AML-193 (cell line): Measurements from ENCODE around the gene SORCS2.

Experiments
- DNase-seq, 2 experiments: peaks; one replicate each; lab custom pipeline; 2025; lab: John Stamatoyannopoulos, UW

Gene SORCS2

DNA sequence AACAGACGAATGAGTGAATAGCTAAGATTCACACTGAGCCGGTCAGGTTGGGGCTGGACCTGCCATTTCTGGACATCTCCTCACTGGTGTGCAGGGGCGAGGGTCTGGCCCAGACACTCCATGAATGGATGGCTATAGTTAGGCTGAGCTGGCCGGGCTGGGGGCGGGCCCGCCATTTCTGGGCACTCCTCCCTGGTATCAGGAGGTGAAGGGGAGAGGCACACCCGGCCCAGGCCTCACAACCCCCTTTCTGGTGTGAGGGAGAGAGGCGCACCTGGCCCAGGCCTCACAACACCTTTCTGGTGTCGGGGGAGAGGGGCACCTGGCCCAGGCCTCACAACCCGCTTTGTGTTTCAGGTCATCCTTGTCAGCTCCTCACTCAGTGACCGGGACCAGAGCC lies 445.6 kb downstream of the SORCS2 start:
- no peak for DNase-seq

DNA sequence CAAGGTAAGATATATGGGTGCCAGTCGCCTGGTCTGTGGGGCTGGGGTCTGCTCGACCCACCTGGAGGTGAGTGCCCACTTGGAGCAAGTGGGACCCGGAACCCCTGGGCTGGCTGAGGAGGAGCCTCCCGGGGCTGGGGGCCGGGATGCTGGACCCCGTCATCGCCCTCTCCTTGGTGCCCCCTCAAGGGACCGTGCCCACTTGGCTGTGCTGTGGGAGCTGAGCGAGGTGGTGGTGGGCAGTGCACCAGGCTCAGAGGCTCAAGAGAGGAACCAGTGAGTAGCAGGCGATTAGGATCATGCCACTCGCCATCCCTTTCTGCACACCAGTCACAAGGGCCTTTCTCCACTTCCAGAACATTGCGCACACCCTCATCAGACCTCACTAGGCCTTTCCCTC lies 446.2 kb downstream of the SORCS2 start:
- no peak for DNase-seq

DNA sequence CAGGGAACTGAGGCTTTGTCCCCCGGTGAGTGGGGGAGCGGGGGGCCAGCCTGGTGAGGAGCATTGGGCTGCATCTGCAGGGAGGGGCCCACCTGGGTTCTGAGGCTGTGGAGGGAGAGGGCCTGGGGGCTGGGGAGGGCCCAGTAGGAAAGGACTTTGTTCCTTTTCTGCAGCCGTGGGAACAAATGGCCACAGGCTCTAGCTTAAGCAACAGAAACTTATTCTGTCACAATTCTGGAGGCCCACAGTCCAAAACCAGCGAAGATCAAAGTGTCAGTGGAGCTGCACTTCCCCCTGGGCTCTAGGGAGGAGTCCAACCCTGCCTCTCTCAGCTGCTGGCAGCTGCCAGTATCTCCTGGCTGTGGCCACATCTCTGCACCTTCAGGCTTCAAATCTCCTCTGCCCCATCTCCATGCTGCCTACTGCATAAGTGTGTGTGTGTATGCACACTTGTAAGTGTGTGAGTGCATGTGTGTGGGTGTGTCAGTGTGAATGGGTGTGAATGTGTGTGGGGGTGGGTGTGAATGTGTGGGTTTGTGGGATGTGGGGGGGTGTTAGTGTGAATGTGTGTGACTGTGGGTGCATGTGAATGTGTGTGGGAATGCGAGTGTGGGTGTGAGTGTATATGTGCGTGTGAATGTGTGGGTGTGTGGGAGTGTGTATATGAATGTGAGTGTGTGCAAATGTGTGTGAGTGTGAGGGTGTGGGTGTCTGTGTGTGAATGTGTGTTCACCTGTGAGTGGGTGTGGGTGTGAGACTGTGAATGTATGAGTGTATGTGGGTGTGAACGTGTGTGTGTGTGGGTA lies 446.8 kb downstream of the SORCS2 start:
- DNase-seq: peak; percentile 0

DNA sequence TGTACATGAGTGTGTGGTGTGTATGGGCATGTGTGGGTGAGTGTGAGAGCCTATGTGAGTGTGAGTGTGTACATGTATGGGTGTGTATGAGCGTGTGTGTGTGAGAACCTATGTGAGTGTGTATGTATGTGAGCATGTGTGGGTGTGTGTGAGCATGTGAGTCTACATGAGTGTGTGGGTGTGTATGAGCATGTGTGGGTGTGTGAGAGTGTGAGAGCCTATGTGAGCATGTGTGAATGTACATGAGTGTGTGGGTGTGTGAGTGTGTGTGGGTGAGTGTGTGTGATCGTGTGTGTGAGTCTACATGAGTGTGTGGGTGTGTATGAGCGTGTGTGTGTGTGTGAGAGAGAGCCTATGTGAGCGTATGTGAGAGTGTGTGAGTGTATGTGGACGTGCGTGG lies 447.8 kb downstream of the SORCS2 start:
- DNase-seq: no peak

DNA sequence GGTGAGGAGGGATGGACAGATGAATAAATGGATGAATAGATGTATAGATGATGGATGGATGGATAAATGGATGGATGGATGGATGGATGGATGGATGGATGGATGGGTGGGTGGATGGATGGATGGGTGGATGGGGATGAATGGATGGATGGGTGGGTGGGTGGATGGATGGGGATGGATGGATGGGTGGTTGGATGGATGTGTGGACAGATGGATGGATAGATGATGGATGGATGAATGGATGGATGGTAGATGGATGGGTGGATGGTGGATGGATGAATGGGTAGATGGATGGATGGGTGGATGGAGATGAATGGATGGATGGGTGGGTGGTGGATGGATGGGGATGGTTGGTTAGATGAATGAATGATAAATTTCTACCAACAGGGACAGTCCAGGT lies 449.4 kb downstream of the SORCS2 start:
- DNase-seq: no peak

DNA sequence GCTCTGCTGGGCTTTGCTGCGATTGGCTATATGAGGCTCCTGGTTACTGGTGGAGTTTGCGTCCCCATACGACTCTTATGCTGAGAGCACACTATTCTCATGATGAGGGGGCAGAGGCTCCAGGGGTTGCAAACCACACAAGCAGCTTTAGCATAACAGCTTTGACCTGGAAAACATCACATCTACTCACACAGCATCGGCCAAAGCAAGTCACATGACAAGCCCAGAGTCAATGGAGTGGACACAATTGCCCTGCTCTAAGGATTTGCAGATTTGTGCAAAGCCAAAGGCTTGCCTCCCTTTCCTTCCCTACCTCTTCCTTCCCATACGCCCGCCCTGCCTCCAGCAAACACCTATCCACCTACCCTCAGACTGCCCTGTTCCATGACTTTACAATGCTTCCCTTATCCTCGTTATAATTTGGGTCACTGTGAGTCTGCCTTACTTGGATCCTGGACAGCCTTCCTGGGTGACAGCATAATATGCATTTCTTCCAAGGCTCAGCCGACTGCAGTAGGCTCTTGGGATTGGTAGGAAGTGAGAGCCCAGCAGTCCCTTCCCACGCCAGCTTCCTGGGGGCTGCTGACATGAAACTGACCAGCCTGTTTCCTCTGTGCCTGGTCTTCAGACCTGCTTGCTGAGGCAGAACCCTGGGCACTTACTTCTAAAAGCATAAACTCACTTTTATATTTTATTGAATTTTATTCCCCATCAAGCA lies 450.6 kb downstream of the SORCS2 start:
- DNase-seq: no peak

DNA sequence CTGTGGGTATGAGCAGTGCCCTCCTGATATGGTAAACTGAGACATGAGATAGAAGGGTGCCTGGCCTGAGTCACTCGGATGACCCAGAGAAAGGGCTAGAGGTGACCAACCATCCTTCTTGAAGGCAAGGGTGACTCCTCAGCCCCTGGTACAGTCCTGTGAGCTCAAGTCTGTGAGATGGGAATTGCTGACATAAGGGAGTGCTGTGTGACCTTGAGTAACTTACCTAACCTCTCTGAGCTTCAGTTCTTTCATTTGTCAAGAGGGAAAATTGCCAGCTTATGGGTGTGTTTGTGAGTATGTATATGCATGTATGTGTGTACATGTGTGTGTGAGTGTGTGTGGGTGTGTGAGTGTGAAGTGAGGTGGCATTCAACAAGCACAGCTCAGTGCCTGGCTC lies 452.8 kb downstream of the SORCS2 start:
- DNase-seq: no peak

DNA sequence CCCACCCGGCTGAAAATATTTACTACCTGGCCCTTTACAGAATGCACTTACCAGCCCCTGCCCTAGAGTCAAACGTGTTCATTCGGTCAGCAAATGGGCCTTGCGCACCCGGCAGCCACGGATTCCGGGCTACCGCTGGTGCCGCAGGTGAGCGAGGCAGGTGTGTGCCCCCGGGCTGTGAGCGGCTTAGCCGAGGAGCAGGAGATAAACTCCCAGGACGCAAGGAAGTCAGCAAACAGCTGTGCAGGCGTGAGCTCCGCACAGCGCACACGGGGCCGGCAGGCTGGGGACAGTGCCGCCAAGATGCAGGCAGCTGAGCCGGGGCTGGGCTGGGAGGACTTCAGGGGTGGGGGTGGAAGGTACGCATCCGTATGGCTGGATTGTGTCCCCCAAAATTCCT lies 453.6 kb downstream of the SORCS2 start:
- DNase-seq: no peak

DNA sequence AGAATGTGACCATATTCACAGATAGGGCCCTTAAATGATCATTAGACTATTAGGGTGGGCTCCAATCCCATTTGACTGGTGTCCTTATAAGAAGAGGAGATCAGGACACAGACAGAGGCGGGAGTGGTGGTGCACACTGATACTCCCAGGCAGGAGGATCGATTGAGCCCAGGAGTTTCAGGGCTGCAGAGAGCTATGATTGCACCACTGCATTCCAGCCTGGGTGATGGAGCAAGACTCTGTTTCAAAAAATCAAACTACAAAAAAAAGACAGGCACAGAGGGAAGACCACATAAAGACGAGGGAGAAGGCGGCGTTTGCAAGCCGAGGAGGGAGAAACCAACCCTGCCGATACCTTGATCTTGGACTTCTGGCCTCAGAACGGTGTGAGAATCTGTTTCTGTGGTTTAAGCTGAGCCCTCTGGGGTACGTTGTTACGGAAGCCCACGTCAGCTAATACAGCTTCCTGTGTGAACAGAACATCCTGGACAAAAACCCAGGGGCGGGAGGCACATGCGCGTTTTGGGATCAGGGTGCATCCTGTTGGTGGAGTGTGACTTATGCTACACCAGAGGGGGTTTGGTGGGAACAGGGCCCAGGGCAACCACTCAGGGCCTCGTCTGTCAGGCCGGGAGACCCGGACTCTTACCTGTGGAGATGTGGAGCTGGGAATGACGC lies 454.2 kb downstream of the SORCS2 start:
- DNase-seq: no peak

DNA sequence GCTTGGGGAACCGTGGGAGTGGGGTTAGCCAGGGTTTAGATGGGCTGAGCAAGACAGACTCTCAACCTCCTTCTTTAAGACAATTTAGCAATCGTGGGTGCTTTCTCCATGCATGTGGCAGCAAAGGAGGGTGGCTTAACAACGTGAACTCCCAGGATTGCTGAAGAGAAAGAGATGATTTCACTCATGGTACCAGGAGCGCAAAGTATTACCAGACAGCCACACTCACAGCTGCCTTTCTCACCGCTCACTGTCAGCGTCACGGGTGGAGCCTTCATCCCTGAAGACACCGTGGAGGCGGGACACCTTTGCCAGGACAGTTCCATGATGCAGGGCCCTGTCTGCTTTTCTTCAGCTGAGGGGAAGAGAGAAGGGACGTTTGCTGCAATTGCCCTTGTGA lies 454.8 kb downstream of the SORCS2 start:
- DNase-seq: no peak

DNA sequence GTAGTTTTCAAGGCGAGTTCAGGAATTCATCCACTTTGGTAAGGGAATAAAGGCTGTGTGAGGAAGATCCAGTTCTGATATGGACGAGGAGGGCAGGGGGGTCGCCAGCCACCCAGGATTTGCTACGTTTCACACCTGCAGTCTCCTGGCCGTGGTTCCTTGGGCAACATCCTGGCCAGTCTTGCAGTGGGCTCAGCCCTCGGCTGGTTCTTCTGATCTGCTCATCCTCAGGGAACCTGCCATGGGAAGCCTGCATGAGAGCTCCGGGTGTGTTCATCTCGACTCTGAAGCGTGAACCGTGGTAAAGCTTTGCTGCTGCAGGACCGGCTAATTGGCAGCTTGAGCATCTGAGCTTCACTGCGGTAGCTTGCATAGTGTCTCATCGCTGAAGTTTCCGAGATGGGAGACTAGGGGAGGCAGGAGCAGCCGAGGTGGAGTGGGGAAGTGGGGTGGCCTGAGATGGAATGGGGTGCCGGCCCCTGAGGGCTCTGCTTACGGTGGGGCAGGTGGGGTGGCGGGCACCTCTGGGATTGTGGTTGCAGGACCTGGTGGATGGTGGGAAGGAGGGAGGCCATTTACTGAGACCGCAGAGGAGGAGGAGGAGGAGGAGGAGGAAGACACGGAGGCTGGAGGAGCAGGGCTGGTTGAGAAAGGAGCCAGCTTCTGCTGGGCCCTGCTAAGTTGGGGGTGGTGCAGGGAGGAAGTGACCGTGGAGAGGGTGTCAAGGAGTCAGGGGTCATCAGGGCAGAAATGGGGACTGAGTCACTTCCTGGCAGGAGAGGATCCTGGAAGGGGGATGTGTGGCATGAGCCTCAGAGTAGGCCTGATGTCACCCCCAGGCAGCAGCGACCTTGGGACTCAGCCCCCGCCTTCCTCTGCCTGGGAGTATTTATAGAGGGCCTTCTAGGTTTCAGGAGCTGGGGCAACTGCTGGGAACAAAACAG lies 455.5 kb downstream of the SORCS2 start:
- DNase-seq: peak; percentile 16

DNA sequence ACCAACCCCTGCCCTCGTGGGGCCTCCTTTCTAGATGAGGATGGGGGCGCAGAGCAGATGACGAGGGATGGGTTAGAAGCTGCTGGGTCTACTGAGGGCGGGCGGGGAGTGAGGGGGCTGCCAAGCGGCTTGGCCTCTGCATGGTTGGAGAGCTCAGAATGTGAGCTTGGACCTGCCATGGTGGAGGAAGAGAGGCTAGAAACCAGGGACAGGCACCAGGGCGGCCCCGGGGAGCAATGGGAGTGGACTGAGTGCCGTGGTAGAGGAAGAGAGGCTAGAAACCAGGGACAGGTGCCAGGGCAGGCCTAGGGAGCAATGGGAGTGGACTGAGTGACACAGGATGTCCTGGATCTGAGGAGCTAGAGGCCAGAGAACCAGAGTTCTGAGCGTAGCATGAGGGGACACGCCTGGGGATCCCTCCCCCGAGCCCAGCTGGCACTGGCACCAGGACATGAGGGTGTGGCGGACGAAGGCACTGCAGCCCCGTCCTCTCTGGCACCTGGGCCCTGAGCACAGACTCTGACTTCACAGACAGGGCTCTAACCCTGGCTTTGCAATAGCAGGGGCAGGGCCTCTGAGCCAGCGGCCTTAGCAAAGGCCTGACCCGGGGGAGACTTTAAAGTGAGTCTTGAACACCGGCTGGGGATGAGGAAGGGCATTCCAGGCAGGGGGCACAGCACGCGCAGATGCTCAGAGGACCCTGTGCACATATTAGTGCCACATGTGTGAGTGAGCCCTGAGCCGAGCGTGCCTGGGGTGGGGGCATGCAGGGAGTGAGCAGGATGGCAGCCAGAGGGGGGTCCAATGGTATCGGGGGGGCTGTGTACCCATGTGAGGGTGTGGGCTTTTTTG lies 456.4 kb downstream of the SORCS2 start:
- no peak for DNase-seq

DNA sequence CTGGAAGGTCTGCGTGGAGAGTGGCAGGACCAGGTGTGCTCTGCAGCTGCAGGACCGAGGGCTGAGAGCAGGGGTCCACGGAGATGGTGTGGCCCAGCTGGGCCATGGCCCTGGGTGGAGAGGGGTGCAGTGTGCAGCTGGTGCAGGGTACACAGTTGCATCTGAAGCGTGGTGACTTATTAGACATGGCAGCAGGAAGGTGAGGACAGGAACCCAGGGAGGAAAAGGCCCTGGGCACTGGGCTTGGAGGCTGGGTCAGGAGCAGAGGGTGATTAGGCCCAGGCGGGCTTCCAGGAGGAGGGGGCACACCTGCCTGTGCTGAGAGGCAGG lies 457.0 kb downstream of the SORCS2 start:
- DNase-seq: no peak

DNA sequence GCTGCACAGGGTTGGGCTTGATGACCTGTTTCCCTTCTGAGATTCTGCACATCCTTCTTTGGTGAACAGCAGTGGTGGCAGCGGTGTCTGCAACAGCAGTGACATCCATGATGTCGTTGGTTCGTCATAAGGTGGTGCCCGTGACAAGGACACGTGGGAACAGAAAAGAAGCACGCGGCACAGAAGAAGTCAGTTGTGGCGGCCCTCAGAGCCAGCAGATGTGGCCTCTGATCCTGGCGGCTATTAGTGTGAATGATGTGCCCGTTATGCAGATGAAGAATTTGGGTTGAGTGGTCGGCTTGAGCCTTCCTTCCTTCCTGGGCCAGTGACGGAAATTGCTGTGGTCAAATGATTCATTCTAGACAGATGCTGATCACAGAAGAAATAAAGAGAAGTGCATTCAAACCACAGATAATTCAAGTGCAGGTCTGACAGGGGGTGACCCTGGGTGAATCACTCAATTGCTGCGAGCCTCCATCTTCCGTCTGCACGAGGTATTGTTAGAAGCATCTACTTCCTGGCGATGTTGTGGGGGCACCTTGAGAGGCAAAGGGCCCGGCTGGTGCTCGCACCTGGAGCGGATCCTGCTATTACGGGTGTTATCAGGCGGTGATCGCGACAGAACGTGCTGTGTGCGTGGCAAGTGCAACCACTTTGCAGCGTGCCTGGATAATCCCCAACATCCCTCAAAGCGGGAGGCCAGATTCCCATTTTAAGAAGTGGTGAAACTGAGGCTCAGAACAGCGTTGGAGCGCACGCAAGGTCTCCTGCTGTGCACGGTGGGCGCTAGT lies 457.6 kb downstream of the SORCS2 start:
- peak; percentile 33 to 51 for DNase-seq

DNA sequence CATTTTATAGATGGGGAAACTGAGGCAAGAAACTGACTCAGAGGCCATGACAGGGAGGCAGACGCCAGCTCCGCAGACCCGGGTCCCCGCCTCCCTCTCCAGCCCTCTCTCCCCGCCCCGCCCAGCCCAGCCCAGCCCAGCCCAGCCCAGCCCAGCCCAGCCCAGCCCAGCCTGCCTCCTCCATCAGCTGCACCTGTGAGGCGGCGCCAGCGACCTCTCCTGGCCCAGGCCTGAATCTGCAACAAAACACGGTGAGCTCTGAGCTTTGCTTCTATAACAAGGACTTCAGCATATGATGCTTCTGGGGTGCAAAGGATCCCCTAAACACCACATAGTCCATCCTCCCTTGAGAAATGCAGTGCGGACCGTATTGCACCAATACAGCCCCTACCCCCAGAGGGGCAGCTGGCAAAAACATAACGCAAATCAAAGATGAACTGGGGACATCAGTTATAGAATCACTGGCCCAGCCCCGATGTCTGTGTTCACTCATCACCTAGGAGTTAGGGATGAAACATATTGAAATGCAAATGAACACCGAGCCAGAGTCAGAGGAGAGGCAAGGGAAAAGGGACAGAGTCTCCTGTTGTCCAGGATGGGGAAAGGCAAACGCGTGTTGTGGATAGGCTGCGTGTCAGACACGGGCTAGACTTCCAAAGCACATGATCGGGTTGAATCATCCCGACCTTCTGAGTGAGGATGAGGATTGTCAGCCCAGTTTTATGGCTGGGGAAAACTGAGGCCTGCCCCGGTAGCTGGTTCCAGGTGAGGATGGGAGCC lies 458.5 kb downstream of the SORCS2 start:
- no peak for DNase-seq

DNA sequence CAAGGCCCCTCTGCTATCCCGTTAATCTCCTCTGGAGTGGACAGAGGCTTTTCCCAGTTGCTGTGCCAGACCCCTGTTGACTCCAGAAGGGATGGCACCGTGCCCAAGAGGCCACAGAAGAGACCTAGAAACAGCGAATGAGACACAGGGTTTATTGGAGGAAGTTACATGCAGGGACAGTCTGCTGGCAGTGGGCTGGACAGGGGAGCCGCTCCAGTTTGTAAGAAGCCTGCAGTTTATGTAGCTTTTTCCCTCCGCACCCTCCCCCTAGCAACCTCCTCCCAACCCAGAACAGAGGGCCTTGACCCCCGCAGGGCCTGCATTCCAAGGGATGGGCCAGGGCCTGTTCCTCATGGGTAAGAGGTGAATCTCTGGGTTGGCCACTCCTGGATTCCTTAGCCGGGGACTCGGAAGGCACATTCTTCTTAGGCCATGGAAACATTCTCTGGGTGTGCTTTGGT lies 459.2 kb downstream of the SORCS2 start:
- no peak for DNase-seq

DNA sequence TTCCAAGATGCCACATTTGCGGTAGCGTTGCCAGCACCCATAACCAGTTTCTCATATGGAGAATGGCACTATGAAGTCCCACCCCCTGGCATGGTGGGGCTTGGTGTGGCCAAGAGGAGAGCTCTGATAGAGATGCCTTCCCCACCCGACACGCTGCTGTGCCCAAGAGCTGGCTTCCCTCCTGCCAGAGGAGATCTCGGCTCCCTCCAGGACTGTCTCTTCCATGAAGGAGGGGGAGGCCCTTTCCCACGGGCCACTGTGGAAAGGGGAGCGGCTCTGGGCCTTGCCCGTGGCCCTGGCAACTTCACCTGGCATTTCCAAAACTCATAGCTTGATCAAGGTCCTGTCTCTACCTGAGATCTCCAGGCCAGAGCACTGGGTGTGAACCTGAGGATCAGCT lies 459.7 kb downstream of the SORCS2 start:
- DNase-seq: no peak

DNA sequence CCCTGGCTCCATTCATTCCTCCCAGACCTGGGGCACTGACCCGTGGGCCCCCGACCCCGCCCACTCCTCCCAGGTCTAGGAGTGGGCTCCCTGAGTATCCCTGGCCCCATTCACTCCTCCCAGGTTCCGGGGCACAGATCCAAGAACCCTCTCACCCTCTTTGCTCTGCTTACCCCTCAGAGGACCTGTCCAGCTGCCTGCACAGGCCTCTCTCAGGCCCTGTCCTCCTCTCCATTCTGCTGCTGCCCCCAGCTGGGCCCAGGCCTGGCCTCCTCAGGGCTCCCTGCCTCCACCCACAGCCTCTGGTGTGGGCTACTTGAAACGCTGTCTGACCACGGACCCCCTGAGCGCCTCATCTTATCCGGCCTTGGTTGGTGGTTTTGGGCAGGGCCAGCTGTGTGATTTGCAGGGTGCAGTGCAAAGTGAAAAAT lies 460.1 kb downstream of the SORCS2 start:
- DNase-seq: no peak

DNA sequence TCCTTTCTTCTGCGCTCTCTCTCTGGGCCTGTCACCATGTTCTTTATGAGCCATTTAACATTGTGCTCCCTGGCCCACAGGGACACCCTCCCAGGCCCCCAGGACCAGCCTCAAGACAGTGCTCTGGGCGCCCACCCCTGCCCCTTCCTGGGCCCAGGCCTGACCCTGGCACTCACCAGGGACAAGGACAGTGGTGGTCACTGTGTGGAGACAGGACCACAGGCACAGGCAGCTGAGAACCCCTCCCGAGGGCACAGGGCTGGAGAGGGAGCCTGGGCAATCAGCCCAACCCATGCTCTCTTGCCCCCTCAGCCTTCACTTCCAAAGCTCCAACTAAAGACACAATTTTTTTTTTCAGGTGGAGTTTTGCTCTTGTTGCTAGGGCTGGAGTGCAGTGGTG lies 460.6 kb downstream of the SORCS2 start:
- no peak for DNase-seq
